ENCODE results near the gene GAK. TPM values are rescaled to one million over a fixed set of nuclear protein-coding genes. Genes with fewer than 3 reads are reported as not detected.

The GAK gene
- total RNA-seq, 1 experiment from 2014 or later: 117 TPM

DNA sequence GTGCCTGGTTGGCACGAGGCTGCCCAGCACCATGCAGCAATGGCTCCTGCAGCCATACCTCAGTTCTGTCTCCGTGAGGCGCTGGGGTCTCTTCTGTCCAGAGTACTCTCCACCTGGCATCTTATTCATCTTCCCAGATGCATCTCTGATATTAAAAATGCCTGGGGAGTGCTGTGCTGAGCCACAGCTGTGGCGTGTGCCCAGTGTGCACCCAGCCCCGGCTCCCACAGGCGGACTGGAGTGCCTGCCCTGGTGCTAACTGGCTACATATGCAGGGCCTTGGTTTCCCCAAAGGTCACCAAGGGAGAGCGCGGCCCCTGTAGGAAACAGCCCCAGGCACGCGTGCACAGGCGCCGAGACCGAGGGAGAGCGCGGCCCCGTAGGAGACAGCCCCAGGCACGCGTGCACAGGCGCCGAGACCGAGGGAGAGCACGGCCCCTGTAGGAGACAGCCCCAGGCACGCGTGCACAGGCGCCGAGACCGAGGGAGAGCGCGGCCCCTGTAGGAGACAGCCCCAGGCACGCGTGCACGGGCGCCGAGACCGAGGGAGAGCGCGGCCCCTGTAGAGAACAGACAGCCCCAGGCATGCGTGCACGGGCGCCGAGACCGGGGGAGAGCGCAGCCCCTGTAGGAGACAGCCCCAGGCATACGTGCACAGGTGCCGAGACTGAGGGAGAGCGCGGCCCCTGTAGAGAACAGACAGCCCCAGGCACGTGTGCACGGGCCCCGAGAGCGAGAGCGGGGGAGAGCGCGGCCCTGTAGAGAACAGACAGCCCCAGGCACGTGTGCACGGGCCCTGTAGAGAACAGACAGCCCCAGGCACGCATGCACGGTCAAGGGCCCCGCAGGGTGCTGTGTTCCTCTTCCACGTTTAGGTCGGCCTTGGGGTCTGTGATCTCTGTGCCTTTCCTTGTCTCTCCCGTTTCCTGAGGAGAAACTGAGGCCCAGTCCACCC lies 14.7 kb upstream of the GAK start:
- TF ChIP-seq EZH2phosphoT487 (IDR thresholded peaks at IDR 0.05; ENCODE audit: borderline replicate concordance, low read length) (no peak), EZH2 (IDR thresholded peaks at IDR 0.05; ENCODE audit: low read length, unreplicated experiment) (no peak)
- TF ChIP-seq, protein P1, sequence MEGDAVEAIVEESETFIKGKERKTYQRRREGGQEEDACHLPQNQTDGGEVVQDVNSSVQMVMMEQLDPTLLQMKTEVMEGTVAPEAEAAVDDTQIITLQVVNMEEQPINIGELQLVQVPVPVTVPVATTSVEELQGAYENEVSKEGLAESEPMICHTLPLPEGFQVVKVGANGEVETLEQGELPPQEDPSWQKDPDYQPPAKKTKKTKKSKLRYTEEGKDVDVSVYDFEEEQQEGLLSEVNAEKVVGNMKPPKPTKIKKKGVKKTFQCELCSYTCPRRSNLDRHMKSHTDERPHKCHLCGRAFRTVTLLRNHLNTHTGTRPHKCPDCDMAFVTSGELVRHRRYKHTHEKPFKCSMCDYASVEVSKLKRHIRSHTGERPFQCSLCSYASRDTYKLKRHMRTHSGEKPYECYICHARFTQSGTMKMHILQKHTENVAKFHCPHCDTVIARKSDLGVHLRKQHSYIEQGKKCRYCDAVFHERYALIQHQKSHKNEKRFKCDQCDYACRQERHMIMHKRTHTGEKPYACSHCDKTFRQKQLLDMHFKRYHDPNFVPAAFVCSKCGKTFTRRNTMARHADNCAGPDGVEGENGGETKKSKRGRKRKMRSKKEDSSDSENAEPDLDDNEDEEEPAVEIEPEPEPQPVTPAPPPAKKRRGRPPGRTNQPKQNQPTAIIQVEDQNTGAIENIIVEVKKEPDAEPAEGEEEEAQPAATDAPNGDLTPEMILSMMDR (conservative IDR thresholded peaks at IDR 0.05; ENCODE audit: low read depth, low read length): no peak
- no peaks in the 10 kb centered on the region for H3K4me1 ChIP-seq (ENCODE audit: insufficient read depth, low read length)
- BruUV-seq (replicated peaks): no TSS peak
- no peaks in the 10 kb centered on the region for H3F3A ChIP-seq (ENCODE audit: low read length, unreplicated experiment)
- no peaks in the 10 kb centered on the region for H3K36me3 ChIP-seq (ENCODE audit: low read depth, low read length)
- H3K9me3 ChIP-seq (ENCODE audit: low read length): no peaks in the 10 kb centered on the region
- no peak overlapping the region for H2AFZ ChIP-seq (ENCODE audit: low read length)
- ATAC-seq (no peak), DNase-seq (no peak)
- H3K9ac ChIP-seq (ENCODE audit: low read length): no peak overlapping the region
- H3K4me3 ChIP-seq (ENCODE audit: low read length): no peak overlapping the region
- intact Hi-C loops (cut with micrococcal nuclease): no loop called here
- ChIA-PET CTCF (no interaction called here), POLR2A (ENCODE audit: unreplicated experiment) (no interaction called here)
- no peaks in the 10 kb centered on the region for H3K79me2 ChIP-seq (ENCODE audit: low read length)
- no peaks in the 10 kb centered on the region for H4K20me1 ChIP-seq (ENCODE audit: low read length)
- H3K9me2 ChIP-seq (replicated peaks; ENCODE audit: low read length): no peaks in the 10 kb centered on the region
- no peaks in the 10 kb centered on the region for H3K27me3 ChIP-seq (ENCODE audit: low read length)
- no peak overlapping the region for H3K27ac ChIP-seq (ENCODE audit: low read length)
- H3K4me2 ChIP-seq (ENCODE audit: low read length): no peak overlapping the region

DNA sequence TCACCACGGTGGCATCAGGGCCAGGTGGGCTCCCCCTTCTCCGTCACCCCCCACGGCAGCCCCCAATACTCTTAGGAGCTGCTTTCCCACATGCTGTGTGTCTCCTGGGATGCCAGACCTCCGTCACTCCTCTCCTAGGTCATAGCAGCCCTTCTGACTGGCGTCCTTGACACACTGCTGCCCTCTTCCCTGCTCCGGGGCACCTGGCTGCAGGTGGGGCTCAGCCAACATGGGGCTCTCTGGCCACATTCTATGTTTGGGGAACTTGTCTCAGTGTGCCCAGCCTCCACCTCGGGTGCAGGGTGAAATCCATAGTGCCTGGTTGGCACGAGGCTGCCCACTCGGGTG lies 14.0 kb upstream of the GAK start:
- no peaks in the 10 kb centered on the region for H3K9me3 ChIP-seq (ENCODE audit: low read length)
- POLR2A ChIA-PET (ENCODE audit: unreplicated experiment): no interaction called here

More for the DNA sequence above, 14.0 kb upstream of the GAK start:
- intact Hi-C loops (cut with micrococcal nuclease): no loop called here
- no peaks in the 10 kb centered on the region for H3K4me1 ChIP-seq (ENCODE audit: insufficient read depth, low read length)
- H3K79me2 ChIP-seq (ENCODE audit: low read length): no peaks in the 10 kb centered on the region
- no peak overlapping the region for H2AFZ ChIP-seq (ENCODE audit: low read length)
- H3K4me3 ChIP-seq (ENCODE audit: low read length): no peak overlapping the region
- no peaks in the 10 kb centered on the region for H3K9me2 ChIP-seq (replicated peaks; ENCODE audit: low read length)
- H3K27me3 ChIP-seq (ENCODE audit: low read length): no peaks in the 10 kb centered on the region
- no peaks in the 10 kb centered on the region for H3F3A ChIP-seq (ENCODE audit: low read length, unreplicated experiment)
- no peak for DNase-seq
- H3K27ac ChIP-seq (ENCODE audit: low read length): no peak overlapping the region
- H3K9ac ChIP-seq (ENCODE audit: low read length): no peak overlapping the region
- H3K4me2 ChIP-seq (ENCODE audit: low read length): no peak overlapping the region
- H4K20me1 ChIP-seq (ENCODE audit: low read length): no peaks in the 10 kb centered on the region
- no peak for TF ChIP-seq EZH2 (IDR thresholded peaks at IDR 0.05; ENCODE audit: low read length, unreplicated experiment)
- no peak for TF ChIP-seq EZH2phosphoT487 (IDR thresholded peaks at IDR 0.05; ENCODE audit: borderline replicate concordance, low read length)
- TF ChIP-seq, protein P1 (conservative IDR thresholded peaks at IDR 0.05; ENCODE audit: low read depth, low read length): no peak
- CTCF ChIA-PET: no interaction called here
- no peak for ATAC-seq
- no peaks in the 10 kb centered on the region for H3K36me3 ChIP-seq (ENCODE audit: low read depth, low read length)
- BruUV-seq (replicated peaks): no TSS peak
